ENCODE measurements around the gene LMF2.

The LMF2 gene

DNA sequence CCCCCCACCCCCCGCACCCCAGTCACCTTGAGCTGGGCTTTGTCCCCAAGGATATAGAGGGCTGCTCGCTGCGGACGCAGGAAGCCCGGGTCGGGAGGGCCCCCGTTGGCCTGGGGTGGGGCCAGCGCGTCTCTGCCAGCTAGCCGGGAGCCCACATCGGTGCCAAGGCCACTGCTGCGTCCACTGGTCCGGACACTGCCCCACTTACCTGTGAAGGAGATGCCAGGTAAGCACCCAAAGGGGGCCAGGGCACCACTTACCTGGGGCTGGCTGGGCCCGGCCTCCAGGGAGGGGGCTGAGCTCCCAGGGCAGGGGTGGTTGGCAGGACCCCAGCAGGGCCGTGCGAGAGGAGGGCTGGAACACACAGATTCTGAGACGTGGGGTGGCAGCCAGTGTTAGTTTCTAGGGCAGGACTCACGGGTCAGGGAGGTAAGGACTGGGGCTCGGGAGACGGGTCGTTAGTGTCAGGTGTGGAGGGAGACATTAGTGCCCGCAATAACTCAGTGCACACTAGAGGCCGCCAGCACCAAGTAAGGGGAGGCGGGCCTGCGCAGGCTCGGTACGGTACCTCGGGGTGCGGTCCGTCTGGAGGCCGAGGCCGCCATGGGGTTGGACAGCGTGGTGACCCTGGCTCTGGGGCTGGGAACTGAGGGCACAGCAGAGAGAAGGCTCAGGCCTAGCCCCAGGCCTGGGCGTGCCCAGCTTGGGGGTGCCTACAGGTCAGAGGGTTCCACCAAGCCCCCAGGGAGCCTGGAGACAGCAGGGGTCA lies 50.9 kb downstream of the LMF2 start:
- no peak for DNase-seq (ENCODE audit: extremely low spot score)
- TF ChIP-seq CTBP1 (IDR thresholded peaks at IDR 0.05; ENCODE audit: borderline replicate concordance) (no peak), TARDBP (IDR thresholded peaks at IDR 0.05) (no peak), FOXM1 (IDR thresholded peaks at IDR 0.05; ENCODE audit: borderline replicate concordance) (no peak), LEF1 (IDR thresholded peaks at IDR 0.05; ENCODE audit: borderline replicate concordance) (no peak), ZNF384 (IDR thresholded peaks at IDR 0.05) (no peak), FOXA1 (IDR thresholded peaks at IDR 0.05) (no peak), FOXK2 (IDR thresholded peaks at IDR 0.05) (no peak), ARNT (IDR thresholded peaks at IDR 0.05) (no peak), HDGF (IDR thresholded peaks at IDR 0.05; ENCODE audit: borderline replicate concordance) (no peak), ELF4 (IDR thresholded peaks at IDR 0.05) (no peak), NFRKB (IDR thresholded peaks at IDR 0.05) (no peak), SP1 (IDR thresholded peaks at IDR 0.05) (no peak), SUZ12 (IDR thresholded peaks at IDR 0.05) (no peak), L3MBTL2 (conservative IDR thresholded peaks at IDR 0.05) (no peak)
- TF ChIP-seq, protein P1, sequence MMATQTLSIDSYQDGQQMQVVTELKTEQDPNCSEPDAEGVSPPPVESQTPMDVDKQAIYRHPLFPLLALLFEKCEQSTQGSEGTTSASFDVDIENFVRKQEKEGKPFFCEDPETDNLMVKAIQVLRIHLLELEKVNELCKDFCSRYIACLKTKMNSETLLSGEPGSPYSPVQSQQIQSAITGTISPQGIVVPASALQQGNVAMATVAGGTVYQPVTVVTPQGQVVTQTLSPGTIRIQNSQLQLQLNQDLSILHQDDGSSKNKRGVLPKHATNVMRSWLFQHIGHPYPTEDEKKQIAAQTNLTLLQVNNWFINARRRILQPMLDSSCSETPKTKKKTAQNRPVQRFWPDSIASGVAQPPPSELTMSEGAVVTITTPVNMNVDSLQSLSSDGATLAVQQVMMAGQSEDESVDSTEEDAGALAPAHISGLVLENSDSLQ (IDR thresholded peaks at IDR 0.05), result no peak
- POLR2A ChIA-PET, result no interaction called here
- CTCF ChIA-PET, result interaction anchor here (0.6 kb wide), 1 partner anchor 69 kb away, joined by 3 read pairs; the partner anchor contains the start of gene SCO2

DNA sequence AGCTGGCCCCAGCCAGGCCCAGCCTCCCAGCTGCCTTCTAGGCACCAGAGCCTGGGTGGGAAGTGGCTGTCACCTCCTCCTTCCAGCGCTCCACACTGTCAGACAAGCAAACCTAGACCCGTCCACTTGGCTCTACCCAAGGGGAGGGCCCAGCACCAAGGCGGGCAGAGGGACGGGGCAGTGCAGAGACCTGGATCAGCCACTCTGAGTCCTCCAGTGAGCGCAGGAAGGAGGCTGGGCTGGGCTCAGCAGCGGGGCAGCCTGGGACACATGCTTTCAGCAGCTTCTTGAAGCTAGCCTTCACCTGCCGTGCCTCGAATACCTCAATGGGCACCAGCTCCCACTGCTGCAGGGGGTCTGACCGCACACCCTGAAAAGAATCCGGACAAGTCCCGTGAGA lies 51.5 kb downstream of the LMF2 start:
- no peak for TF ChIP-seq CTBP1 (IDR thresholded peaks at IDR 0.05; ENCODE audit: borderline replicate concordance)
- TF ChIP-seq ZNF384 (IDR thresholded peaks at IDR 0.05), result no peak
- TF ChIP-seq NFRKB (IDR thresholded peaks at IDR 0.05), result no peak
- ChIA-PET CTCF (no interaction called here), POLR2A (interaction anchor here (1.5 kb wide), 1 partner anchor 52 kb away, joined by 5 read pairs; the partner anchor contains the start of gene LMF2)
- no peak for DNase-seq (ENCODE audit: extremely low spot score)

DNA sequence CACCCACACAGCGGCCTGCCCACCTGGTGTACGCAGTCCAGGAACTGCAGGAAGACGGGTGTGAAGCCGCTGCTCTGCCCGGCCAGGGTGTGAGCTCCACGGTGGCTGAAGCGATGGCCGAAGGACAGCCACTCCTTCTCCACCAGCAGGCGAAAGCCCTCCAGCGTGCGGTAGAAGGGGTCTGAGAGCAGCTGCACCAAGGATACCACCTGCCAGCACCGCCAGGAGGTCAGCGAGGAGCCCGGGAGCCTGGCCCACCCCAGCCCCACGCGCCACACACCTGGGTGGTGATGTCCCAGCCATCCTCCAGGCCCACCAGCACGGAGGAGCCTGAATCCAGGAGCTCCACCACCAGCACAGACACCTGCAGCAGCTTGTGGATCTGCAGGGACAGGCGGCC lies 52.3 kb downstream of the LMF2 start:
- ChIA-PET CTCF (no interaction called here), POLR2A (interaction anchor here (1.5 kb wide), 1 partner anchor 52 kb away, joined by 5 read pairs; the partner anchor contains the start of gene LMF2)
- TF ChIP-seq FOXK2 (IDR thresholded peaks at IDR 0.05) (no peak), SUZ12 (IDR thresholded peaks at IDR 0.05) (no peak), FOXA1 (IDR thresholded peaks at IDR 0.05) (no peak), FOXM1 (IDR thresholded peaks at IDR 0.05; ENCODE audit: borderline replicate concordance) (no peak), ARNT (IDR thresholded peaks at IDR 0.05) (no peak), SP1 (IDR thresholded peaks at IDR 0.05) (no peak), TARDBP (IDR thresholded peaks at IDR 0.05) (no peak)
- no peak for DNase-seq (ENCODE audit: extremely low spot score)

GRCh38 chr22:50454556-50455075 lies 52.9 kb downstream of the LMF2 start:
- DNase-seq (ENCODE audit: extremely low spot score), result no peak
- CTCF ChIA-PET, result no interaction called here
- POLR2A ChIA-PET, result interaction anchor here (1.5 kb wide), 1 partner anchor 53 kb away, joined by 5 read pairs; the partner anchor contains the start of gene LMF2
- no peak for TF ChIP-seq ZNF384 (IDR thresholded peaks at IDR 0.05)
- TF ChIP-seq L3MBTL2 (conservative IDR thresholded peaks at IDR 0.05), result no peak
- TF ChIP-seq HDGF (IDR thresholded peaks at IDR 0.05; ENCODE audit: borderline replicate concordance), result no peak
- no peak for TF ChIP-seq ARNT (IDR thresholded peaks at IDR 0.05)
- no peak for TF ChIP-seq TARDBP (IDR thresholded peaks at IDR 0.05)
- TF ChIP-seq BHLHE40 (IDR thresholded peaks at IDR 0.05; ENCODE audit: borderline replicate concordance), result no peak
- TF ChIP-seq, protein P1 (IDR thresholded peaks at IDR 0.05), result no peak
- no peak for TF ChIP-seq LEF1 (IDR thresholded peaks at IDR 0.05; ENCODE audit: borderline replicate concordance)
- TF ChIP-seq NFRKB (IDR thresholded peaks at IDR 0.05), result no peak
- no peak for TF ChIP-seq SUZ12 (IDR thresholded peaks at IDR 0.05)
- no peak for TF ChIP-seq SP1 (IDR thresholded peaks at IDR 0.05)
- no peak for TF ChIP-seq CTBP1 (IDR thresholded peaks at IDR 0.05; ENCODE audit: borderline replicate concordance)
- no peak for TF ChIP-seq FOXM1 (IDR thresholded peaks at IDR 0.05; ENCODE audit: borderline replicate concordance)
